Measurements from ENCODE around the gene ZNF785. TPM values are rescaled to one million over a fixed set of nuclear protein-coding genes. Genes with fewer than 3 reads are reported as not detected.
A peak's percentile ranks its signal among the peaks of the same experiment; 100 is the strongest.

The ZNF785 gene
- total and polyA plus RNA-seq, 2 of the 13 experiments (the other 11 are each of a cell fraction or from before 2014, with no cell fraction given): 0.01 TPM; not detected in 1

DNA sequence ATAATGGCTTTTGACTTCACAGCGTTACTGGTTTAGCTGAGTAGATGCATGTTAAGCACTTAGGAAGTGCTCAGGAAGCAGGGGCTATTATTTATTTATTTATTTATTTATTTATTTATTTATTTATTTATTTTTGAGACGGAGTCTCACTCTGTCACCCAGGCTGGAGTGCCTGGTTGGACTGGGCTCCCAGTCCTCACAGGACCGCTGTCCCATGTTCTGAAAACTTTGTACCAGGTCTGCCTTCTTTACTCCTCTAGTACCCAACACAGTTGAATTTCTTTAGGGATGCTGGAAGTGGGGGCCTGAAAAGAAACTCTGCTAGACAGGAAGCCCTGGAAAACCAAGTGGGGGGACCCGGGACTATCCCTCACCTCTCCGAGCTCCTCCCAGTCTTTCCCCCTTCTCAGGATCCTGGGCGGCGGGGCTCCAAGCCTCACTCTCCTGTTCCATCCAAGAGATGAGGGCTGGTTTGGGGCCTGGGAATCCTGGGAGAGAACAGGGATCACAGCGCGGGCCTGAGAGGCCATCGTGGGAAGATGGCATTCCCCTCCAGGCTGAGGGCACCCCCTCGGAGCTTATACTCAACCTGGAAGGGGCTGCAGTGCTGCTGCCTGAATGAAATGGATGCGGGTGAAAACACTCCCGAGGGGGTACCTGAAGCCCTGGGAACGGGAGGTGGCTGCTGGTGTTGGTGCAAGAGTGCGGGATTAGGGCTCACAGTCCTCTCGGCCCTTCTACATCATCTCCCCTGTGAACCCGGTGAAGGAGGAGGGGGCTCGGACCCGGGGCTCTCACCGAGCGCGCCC lies 14.7 kb downstream of the ZNF785 start (continued):
- TF ChIP-seq, protein P1, sequence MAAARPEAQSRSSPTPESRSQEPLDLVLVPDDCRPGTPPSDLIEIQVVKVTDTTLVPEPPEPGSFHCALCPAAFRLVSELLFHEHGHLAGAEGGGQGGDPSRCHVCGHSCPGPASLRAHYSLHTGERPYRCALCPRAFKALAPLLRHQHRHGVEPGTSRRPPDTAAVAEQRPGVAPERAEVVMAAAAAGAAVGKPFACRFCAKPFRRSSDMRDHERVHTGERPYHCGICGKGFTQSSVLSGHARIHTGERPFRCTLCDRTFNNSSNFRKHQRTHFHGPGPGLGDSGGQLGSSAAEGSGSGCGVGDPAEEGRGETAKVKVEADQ (CRISPR knock-in tag; IDR thresholded peaks at IDR 0.05; ENCODE audit: borderline replicate concordance): no peak
- no peak; the same call in 1 of the 2 replicates for TF ChIP-seq GFI1 (CRISPR knock-in tag; IDR thresholded peaks at IDR 0.05; ENCODE audit: borderline replicate concordance)

DNA sequence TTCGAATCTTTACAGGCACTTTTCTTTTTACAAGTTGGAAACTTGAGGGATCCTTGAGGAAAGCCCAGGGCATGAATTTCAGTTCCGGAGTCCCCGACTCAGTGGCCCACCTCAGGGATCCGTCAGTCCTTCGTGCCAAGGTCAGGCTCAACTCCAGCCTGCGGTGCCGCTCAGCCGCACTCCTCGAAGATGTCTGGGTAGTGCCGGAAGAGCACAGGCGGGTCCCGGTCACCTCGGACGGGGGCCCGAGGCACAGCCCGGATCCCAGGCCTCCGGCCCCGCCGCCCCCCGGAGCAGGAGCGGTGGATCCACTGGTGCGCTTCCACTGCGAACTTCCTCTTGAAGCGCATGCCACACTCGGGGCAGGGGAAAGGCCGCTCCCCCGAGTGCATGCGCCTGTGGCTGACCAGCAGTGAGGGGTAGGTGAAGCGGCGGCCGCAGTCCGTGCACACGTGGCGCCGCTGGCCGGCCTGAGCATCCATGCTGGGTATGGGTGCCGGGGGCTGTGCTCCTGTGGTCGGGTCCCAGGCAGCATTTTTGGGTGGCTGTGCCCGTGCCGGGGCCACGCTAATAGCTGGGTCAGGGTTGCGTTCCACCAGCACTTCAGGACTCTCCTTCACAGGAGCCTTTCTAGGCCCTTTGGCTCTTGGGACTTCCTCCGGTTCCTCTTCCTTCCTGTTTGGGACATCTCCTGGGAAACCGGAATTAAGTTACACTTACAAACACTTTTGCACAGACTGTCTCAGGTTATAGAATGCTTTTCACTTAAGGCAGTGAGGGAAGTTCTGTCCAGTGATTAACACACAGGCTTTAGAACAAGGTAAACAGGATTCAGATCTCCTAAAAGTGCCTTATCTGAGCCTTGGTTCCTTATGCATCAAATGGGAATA lies 15.5 kb downstream of the ZNF785 start:
- peak overlapping the region; percentile 94 for H3K4me2 ChIP-seq (ENCODE audit: low read depth, low read length)
- H3K36me3 ChIP-seq (replicated peaks in 1 of 2; ENCODE audit: control insufficient read depth in 1 of 2, insufficient read depth in 2 of 2, low read length in 2 of 2): no peaks in the 10 kb centered on the region
- FAIRE-seq (no peak), DNase-seq (ENCODE audit: low spot score) (no peak), ATAC-seq (no peak)
- H3K4me1 ChIP-seq (ENCODE audit: insufficient read depth, low read length): peaks cover 75% of the 10 kb centered on the region
- H3K79me2 ChIP-seq (ENCODE audit: insufficient read depth, low read length): peaks cover 2% of the 10 kb centered on the region
- no peak overlapping the region for H2AFZ ChIP-seq (ENCODE audit: low read length)
- CTCF ChIA-PET (ENCODE audit: low intra/inter-chr PET ratio, low total read pairs): no interaction called here
- BruUV-seq (replicated peaks): no TSS peak
- no peaks in the 10 kb centered on the region for H3K9me3 ChIP-seq (ENCODE audit: low read length)
- H3K9ac ChIP-seq (ENCODE audit: insufficient read depth, low read depth, low read length): peak overlapping the region; percentile 12; the same call in 1 of the 2 replicates
- in situ Hi-C loops (cut with HindIII; ENCODE audit: extremely low pct_ligation_motif_present, low pct_unique_long_range_greater_than_20kb) (loop anchor here (5.0 kb wide), 1 partner anchor 52 kb away; no protein-coding TSS in a partner anchor), intact Hi-C loops (cut with micrococcal nuclease; ENCODE audit: unreplicated experiment) (loop anchor here (2.0 kb wide), 1 partner anchor 29 kb away; no protein-coding TSS in a partner anchor)
- no peak overlapping the region for H3K4me3 ChIP-seq (replicated peaks in 1 of 3; ENCODE audit: insufficient read depth in 1 of 3, low read depth in 2 of 3, low read length in 3 of 3)
- H4K20me1 ChIP-seq (ENCODE audit: insufficient read depth, low read length): no peaks in the 10 kb centered on the region
- POLR2A ChIA-PET: interaction anchor here (1.2 to 3.3 kb wide), 5 partner anchors 12 to 140 kb away, joined by 3 to 73 read pairs (median 17); partner anchors contain the start of genes DCTPP1, ZNF747 and ZNF764
- 97% methylated on average over 34 of the region's 44 CpGs for WGBS (ENCODE audit: low lambda C conversion rate)
- no peak overlapping the region for H3K27ac ChIP-seq (ENCODE audit: extremely low read length, insufficient read depth, low read length)
- no peaks in the 10 kb centered on the region for H3K27me3 ChIP-seq (ENCODE audit: control insufficient read depth in 1 of 2, insufficient read depth in 2 of 2, low read length in 2 of 2)
- no peak for TF ChIP-seq GTF3A (CRISPR knock-in tag; conservative IDR thresholded peaks at IDR 0.05)
- peak; percentile 27; the same call in 1 of the 2 replicates for TF ChIP-seq ZNF768 (CRISPR knock-in tag; IDR thresholded peaks at IDR 0.05)
- 0 out of 2 replicates have a peak, but pooled peaks have one; percentile 52 for TF ChIP-seq RBFOX2 (IDR thresholded peaks at IDR 0.05; ENCODE audit: low read depth, low read length)
- no peak for TF ChIP-seq ARID3A (IDR thresholded peaks at IDR 0.05; ENCODE audit: low read depth, low read length)
- TF ChIP-seq ZBTB38 (CRISPR knock-in tag; IDR thresholded peaks at IDR 0.05): 0 out of 2 replicates have a peak, but pooled peaks have one; percentile 35
- no peak for TF ChIP-seq SALL2 (CRISPR knock-in tag; IDR thresholded peaks at IDR 0.05)
- no peak for TF ChIP-seq PRDM10 (CRISPR knock-in tag; IDR thresholded peaks at IDR 0.05; ENCODE audit: low read depth)
- TF ChIP-seq ZBTB26 (CRISPR knock-in tag; IDR thresholded peaks at IDR 0.05; ENCODE audit: borderline replicate concordance): no peak
- 0 out of 2 replicates have a peak, but pooled peaks have one; percentile 65 for TF ChIP-seq NRL (CRISPR knock-in tag; IDR thresholded peaks at IDR 0.05; ENCODE audit: borderline replicate concordance)
